GM18867 (cell line): ENCODE data around the gene DPP6.

Experiments
- ATAC-seq: cut with Tn5 transposase; IDR thresholded peaks from one replicate; pipeline ENCODE4 v1.9.1; 2021; ENCODE audit warnings: mild to moderate bottlenecking, moderate library complexity; ENCODE audit not compliant: unreplicated experiment

Gene DPP6

GRCh38 chr7:154509192-154509591, 457.0 kb downstream of the DPP6 start:
- ATAC-seq: no peak

GRCh38 chr7:154512121-154512833, 460.1 kb downstream of the DPP6 start:
- ATAC-seq: no peak

GRCh38 chr7:154517768-154518167, 465.6 kb downstream of the DPP6 start:
- no peak for ATAC-seq

- ATAC-seq: no peak
Measured at GRCh38 chr7:154519229-154519628, 467.0 kb downstream of the DPP6 start.

- no peak for ATAC-seq
Measured at GRCh38 chr7:154530136-154530535, 477.9 kb downstream of the DPP6 start.

GRCh38 chr7:154532771-154533170, 480.6 kb downstream of the DPP6 start:
- ATAC-seq: no peak

GRCh38 chr7:154540596-154540995, 488.4 kb downstream of the DPP6 start:
- ATAC-seq: no peak

GRCh38 chr7:154541606-154542005, 489.4 kb downstream of the DPP6 start:
- no peak for ATAC-seq

GRCh38 chr7:154546946-154547587, 494.9 kb downstream of the DPP6 start:
- no peak for ATAC-seq

- ATAC-seq: no peak
Measured at GRCh38 chr7:154553711-154554265, 501.6 kb downstream of the DPP6 start.

- no peak for ATAC-seq
Measured at GRCh38 chr7:154559454-154559853, 507.3 kb downstream of the DPP6 start.

GRCh38 chr7:154564676-154565075, 512.5 kb downstream of the DPP6 start:
- ATAC-seq: no peak

GRCh38 chr7:154566877-154567276, 514.7 kb downstream of the DPP6 start:
- ATAC-seq: no peak

- no peak for ATAC-seq
Measured at GRCh38 chr7:154568346-154568745, 516.1 kb downstream of the DPP6 start.

GRCh38 chr7:154569916-154570315, 517.7 kb downstream of the DPP6 start:
- ATAC-seq: no peak

- ATAC-seq: no peak
Measured at GRCh38 chr7:154571772-154572171, 519.6 kb downstream of the DPP6 start.

- no peak for ATAC-seq
Measured at GRCh38 chr7:154574235-154574634, 522.0 kb downstream of the DPP6 start.

GRCh38 chr7:154575497-154575896, 523.3 kb downstream of the DPP6 start:
- ATAC-seq: no peak

- no peak for ATAC-seq
Measured at GRCh38 chr7:154576604-154577003, 524.4 kb downstream of the DPP6 start.

GRCh38 chr7:154577141-154577873, 525.1 kb downstream of the DPP6 start:
- no peak for ATAC-seq

- ATAC-seq: no peak
Measured at GRCh38 chr7:154578336-154578735, 526.1 kb downstream of the DPP6 start.

- no peak for ATAC-seq
Measured at GRCh38 chr7:154579711-154580110, 527.5 kb downstream of the DPP6 start.
